ENCODE results near the gene MRPS26.

DNA sequence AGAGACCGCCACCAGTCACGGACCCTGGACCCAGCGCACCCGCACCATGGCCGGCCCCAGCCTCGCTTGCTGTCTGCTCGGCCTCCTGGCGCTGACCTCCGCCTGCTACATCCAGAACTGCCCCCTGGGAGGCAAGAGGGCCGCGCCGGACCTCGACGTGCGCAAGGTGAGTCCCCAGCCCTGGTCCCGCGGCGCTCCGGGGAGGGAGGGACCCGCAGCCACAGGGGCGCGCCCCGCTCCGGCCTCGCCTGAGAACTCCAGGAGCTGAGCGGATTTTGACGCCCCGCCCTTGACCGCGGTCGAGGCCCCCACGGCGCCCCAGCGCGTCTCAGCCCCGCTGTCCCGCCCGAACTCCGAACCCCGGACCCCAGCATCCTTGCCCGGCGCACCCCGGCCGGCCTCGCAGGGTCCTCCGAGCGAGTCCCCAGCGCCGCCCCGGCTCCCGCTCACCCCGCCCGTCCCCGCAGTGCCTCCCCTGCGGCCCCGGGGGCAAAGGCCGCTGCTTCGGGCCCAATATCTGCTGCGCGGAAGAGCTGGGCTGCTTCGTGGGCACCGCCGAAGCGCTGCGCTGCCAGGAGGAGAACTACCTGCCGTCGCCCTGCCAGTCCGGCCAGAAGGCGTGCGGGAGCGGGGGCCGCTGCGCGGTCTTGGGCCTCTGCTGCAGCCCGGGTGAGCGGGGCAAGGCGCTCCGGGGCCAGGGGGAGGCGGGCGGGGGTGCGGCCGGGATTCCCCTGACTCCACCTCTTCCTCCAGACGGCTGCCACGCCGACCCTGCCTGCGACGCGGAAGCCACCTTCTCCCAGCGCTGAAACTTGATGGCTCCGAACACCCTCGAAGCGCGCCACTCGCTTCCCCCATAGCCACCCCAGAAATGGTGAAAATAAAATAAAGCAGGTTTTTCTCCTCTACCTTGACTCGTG lies 26.0 kb downstream of the MRPS26 start, which contains the start of gene OXT:
- peak; percentile 96 for TF ChIP-seq EZH2 (IDR thresholded peaks at IDR 0.05; ENCODE audit: insufficient read depth, low read length)
- TF ChIP-seq, protein P1, sequence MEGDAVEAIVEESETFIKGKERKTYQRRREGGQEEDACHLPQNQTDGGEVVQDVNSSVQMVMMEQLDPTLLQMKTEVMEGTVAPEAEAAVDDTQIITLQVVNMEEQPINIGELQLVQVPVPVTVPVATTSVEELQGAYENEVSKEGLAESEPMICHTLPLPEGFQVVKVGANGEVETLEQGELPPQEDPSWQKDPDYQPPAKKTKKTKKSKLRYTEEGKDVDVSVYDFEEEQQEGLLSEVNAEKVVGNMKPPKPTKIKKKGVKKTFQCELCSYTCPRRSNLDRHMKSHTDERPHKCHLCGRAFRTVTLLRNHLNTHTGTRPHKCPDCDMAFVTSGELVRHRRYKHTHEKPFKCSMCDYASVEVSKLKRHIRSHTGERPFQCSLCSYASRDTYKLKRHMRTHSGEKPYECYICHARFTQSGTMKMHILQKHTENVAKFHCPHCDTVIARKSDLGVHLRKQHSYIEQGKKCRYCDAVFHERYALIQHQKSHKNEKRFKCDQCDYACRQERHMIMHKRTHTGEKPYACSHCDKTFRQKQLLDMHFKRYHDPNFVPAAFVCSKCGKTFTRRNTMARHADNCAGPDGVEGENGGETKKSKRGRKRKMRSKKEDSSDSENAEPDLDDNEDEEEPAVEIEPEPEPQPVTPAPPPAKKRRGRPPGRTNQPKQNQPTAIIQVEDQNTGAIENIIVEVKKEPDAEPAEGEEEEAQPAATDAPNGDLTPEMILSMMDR (IDR thresholded peaks at IDR 0.05; ENCODE audit: insufficient read depth, low read depth, low read length) = no peak
